ENCODE results near the gene ACOD1.

DNA sequence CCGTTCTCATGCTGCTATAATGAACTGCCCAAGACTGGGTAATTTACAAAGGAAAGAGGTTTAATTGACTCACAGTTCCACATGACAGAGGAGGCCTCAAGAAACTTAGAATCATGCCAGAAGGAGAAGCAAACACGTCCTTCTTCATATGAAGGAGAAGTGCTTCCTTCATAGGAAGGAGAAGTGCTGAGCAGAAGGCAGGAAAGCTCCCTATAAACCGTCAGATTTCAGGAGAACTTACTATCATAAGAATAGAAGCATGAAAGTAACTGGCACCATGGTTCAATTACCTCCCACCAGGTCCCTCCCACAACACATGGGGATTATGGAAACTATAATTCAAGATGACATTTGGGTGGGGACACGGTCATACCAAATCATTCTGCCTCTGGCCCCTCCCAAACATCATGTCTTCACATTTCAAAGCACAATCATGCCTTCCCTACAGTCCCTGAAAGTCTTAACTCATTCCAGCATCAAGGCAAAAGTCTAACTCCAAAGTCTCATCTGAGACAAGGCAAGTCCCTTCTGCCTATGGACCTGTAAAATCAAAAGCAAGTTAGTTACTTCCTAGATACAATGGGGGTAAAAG is 10.6 kb downstream of the ACOD1 start:
- no peak for TF ChIP-seq GATA2 (IDR thresholded peaks at IDR 0.05; ENCODE audit: low read depth, low read length)
- no peak for TF ChIP-seq GATA3 (IDR thresholded peaks at IDR 0.05; ENCODE audit: low read depth, low read length)

All from SH-SY5Y (cell line).